Astrocyte (in vitro differentiated cells and primary cell): ENCODE data around the gene PRKG2. TPM values are rescaled to one million over a fixed set of nuclear protein-coding genes. Genes with fewer than 3 reads are reported as not detected.

Experiments used
- DNase-seq: peaks from one replicate; pipeline ENCODE4 v3.0.0-alpha.2; 2010; ENCODE audit warnings: low read depth
- FAIRE-seq: peaks from 2 replicates; lab custom pipeline; 2011; peaks lifted over from hg19 to GRCh38; lab: Jason Lieb, UNC
- H2AFZ ChIP-seq: 2 replicates; pipeline ENCODE4 v1.6.0; 2012; ENCODE audit warnings: low read depth, low read length, inconsistent platforms
- H3K27ac ChIP-seq: 2 replicates; pipeline ENCODE4 v1.5.1; 2011; ENCODE audit warnings: low read depth, low read length, inconsistent platforms
- H3K27me3 ChIP-seq: 2 replicates; pipeline ENCODE4 v1.6.0; 2011; ENCODE audit warnings: low read length, inconsistent platforms; ENCODE audit not compliant: insufficient read depth
- H3K36me3 ChIP-seq: 2 replicates; pipeline ENCODE4 v1.5.1; 2011; ENCODE audit warnings: low read length, inconsistent platforms; ENCODE audit not compliant: insufficient read depth
- H3K4me1 ChIP-seq: 2 replicates; pipeline ENCODE4 v1.5.1; 2011; ENCODE audit warnings: low read length, inconsistent platforms; ENCODE audit not compliant: insufficient read depth
- H3K4me2 ChIP-seq: 2 replicates; pipeline ENCODE4 v1.6.0; 2012; ENCODE audit warnings: low read length, inconsistent platforms
- H3K4me3 ChIP-seq: 2 replicates; pipeline ENCODE4 v1.5.1; 2011; ENCODE audit warnings: low read depth, mild to moderate bottlenecking, low read length, inconsistent platforms; ENCODE audit not compliant: insufficient read depth
- H3K79me2 ChIP-seq: 2 replicates; pipeline ENCODE4 v1.6.0; 2012; ENCODE audit warnings: mild to moderate bottlenecking, low read length, inconsistent platforms; ENCODE audit not compliant: insufficient read depth
- H3K9ac ChIP-seq: 2 replicates; pipeline ENCODE4 v1.6.0; 2012; ENCODE audit warnings: mild to moderate bottlenecking, low read length, inconsistent platforms
- H3K9me3 ChIP-seq: 2 replicates; pipeline ENCODE4 v1.5.1; 2012; ENCODE audit warnings: low read depth, mild to moderate bottlenecking, low read length, inconsistent platforms; ENCODE audit not compliant: insufficient read depth
- H4K20me1 ChIP-seq: 2 replicates; pipeline ENCODE4 v1.6.0; 2012; ENCODE audit warnings: low read length, inconsistent platforms; ENCODE audit not compliant: insufficient read depth
- H3K27ac Mint-ChIP-seq: one replicate; pipeline ENCODE4 v1.8.0; 2021; ENCODE audit warnings: mild to moderate bottlenecking, mixed read lengths; ENCODE audit not compliant: unreplicated experiment
- H3K27me3 Mint-ChIP-seq: one replicate; pipeline ENCODE4 v1.8.0; 2021; ENCODE audit warnings: low read depth, mixed read lengths; ENCODE audit not compliant: unreplicated experiment
- H3K36me3 Mint-ChIP-seq: one replicate; pipeline ENCODE4 v1.8.0; 2021; ENCODE audit warnings: low read depth, mixed read lengths; ENCODE audit not compliant: unreplicated experiment
- H3K4me1 Mint-ChIP-seq: one replicate; pipeline ENCODE4 v1.8.0; 2021; ENCODE audit warnings: low read depth, mixed read lengths; ENCODE audit not compliant: unreplicated experiment
- H3K4me3 Mint-ChIP-seq: one replicate; pipeline ENCODE4 v1.8.0; 2021; ENCODE audit warnings: mild to moderate bottlenecking, moderate library complexity, mixed read lengths; ENCODE audit not compliant: unreplicated experiment
- H3K9me3 Mint-ChIP-seq: one replicate; pipeline ENCODE4 v1.8.0; 2021; ENCODE audit warnings: mild to moderate bottlenecking, mixed read lengths; ENCODE audit not compliant: unreplicated experiment
- CTCF ChIP-seq: IDR thresholded peaks from 2 replicates; pipeline ENCODE4 v1.5.1; 2011; ENCODE audit warnings: low read depth, mild to moderate bottlenecking, inconsistent platforms, low read length, moderate library complexity; ENCODE audit not compliant: insufficient read depth
- EZH2 ChIP-seq: IDR thresholded peaks from 2 replicates; pipeline ENCODE4 v1.6.1; 2012; ENCODE audit warnings: mild to moderate bottlenecking, low read length, inconsistent platforms; ENCODE audit not compliant: insufficient read depth
- total RNA-seq: library from RNA; stranded (reverse); gene quantifications from 2 replicates; pipeline ENCODE4 v1.2.1, GENCODE V29; 2021

The PRKG2 gene
- total RNA-seq, 1 donor from 2014 or later: 0.23 TPM

- Histone ChIP-seq H3K36me3 (no peaks in the 10 kb centered on the region), H3K4me3 (no peak overlapping the region), H3K27ac (no peak overlapping the region), H3K9me3 (no peaks in the 10 kb centered on the region), H3K79me2 (no peaks in the 10 kb centered on the region), H3K9ac (no peak overlapping the region), H3K27me3 (no peaks in the 10 kb centered on the region), H2AFZ (no peak overlapping the region), H3K4me1 (no peaks in the 10 kb centered on the region), H3K4me2 (no peak overlapping the region), H4K20me1 (no peaks in the 10 kb centered on the region)
- DNase-seq: no peak
- Mint-ChIP-seq H3K27me3 (no peaks in the 10 kb centered on the region), H3K9me3 (no peaks in the 10 kb centered on the region), H3K4me1 (no peaks in the 10 kb centered on the region), H3K4me3 (no peak overlapping the region), H3K36me3 (no peaks in the 10 kb centered on the region), H3K27ac (no peak overlapping the region)
- no peak for TF ChIP-seq CTCF
- no peak for TF ChIP-seq EZH2
- no peak for FAIRE-seq
Observed at GRCh38 chr4:81245218-81246009, 30.4 kb upstream of the PRKG2 start.

GRCh38 chr4:81237791-81238190, 22.8 kb upstream of the PRKG2 start:
- H3K4me2 ChIP-seq: no peak overlapping the region
- H3K36me3 Mint-ChIP-seq: no peaks in the 10 kb centered on the region
- no peak overlapping the region for H3K4me3 ChIP-seq
- no peaks in the 10 kb centered on the region for H3K9me3 ChIP-seq
- H3K27me3 ChIP-seq: no peaks in the 10 kb centered on the region
- H3K27ac ChIP-seq: no peak overlapping the region
- H3K9ac ChIP-seq: no peak overlapping the region
- TF ChIP-seq EZH2: no peak
- TF ChIP-seq CTCF: no peak
- H4K20me1 ChIP-seq: no peaks in the 10 kb centered on the region
- H3K9me3 Mint-ChIP-seq: no peaks in the 10 kb centered on the region
- H2AFZ ChIP-seq: no peak overlapping the region
- no peaks in the 10 kb centered on the region for H3K4me1 ChIP-seq
- DNase-seq (no peak), FAIRE-seq (no peak)
- no peaks in the 10 kb centered on the region for H3K79me2 ChIP-seq
- no peak overlapping the region for H3K27ac Mint-ChIP-seq
- H3K4me1 Mint-ChIP-seq: no peaks in the 10 kb centered on the region
- no peak overlapping the region for H3K4me3 Mint-ChIP-seq
- H3K27me3 Mint-ChIP-seq: no peaks in the 10 kb centered on the region
- H3K36me3 ChIP-seq: no peaks in the 10 kb centered on the region
